OCI-LY1 (cell line): ENCODE data around the gene OSGIN1.

Experiments used
- H2AFZ ChIP-seq: fragments of 200-600 bp; sonication (generic), shearing (Covaris generic); 2 replicates; pipeline ENCODE4 v1.6.0; 2014; ENCODE audit warnings: antibody characterized with exemption, mild to moderate bottlenecking, low read length
- H3F3A ChIP-seq: fragments of 200-600 bp; sonication (generic), shearing (Covaris generic); 2 replicates; pipeline ENCODE4 v1.6.0; 2014; ENCODE audit warnings: mild to moderate bottlenecking, antibody characterized with exemption, low read length, moderate library complexity; ENCODE audit not compliant: insufficient read depth
- H3K27ac ChIP-seq: fragments of 200-600 bp; sonication (generic); 2 replicates; pipeline ENCODE4 v1.5.1; 2014; ENCODE audit warnings: low read length, mixed run types, mild to moderate bottlenecking, low read depth; ENCODE audit not compliant: poor library complexity, severe bottlenecking
- H3K27me3 ChIP-seq: fragments of 200-600 bp; sonication (generic); 2 replicates; pipeline ENCODE4 v1.6.0; 2014; ENCODE audit warnings: antibody characterized with exemption, mild to moderate bottlenecking, low read length, moderate library complexity; ENCODE audit not compliant: insufficient read depth
- H3K36me3 ChIP-seq: fragments of 200-600 bp; sonication (generic); 2 replicates; pipeline ENCODE4 v1.6.1; 2014; ENCODE audit warnings: mild to moderate bottlenecking, antibody characterized with exemption, low read length, moderate library complexity, mixed read lengths; ENCODE audit not compliant: insufficient read depth
- H3K4me1 ChIP-seq: fragments of 200-600 bp; sonication (generic); 2 replicates; pipeline ENCODE4 v1.5.1; 2014; ENCODE audit warnings: mild to moderate bottlenecking, low read length, moderate library complexity; ENCODE audit not compliant: insufficient read depth, severe bottlenecking
- H3K4me2 ChIP-seq: fragments of 200-600 bp; sonication (generic), shearing (Covaris generic); 2 replicates; pipeline ENCODE4 v1.6.1; 2014; ENCODE audit warnings: low read length
- H3K4me3 ChIP-seq: fragments of 200-600 bp; sonication (generic); 2 replicates; pipeline ENCODE4 v1.5.1; 2014; ENCODE audit warnings: low read length, low read depth, mild to moderate bottlenecking, mixed read lengths; ENCODE audit not compliant: poor library complexity, severe bottlenecking
- H3K79me2 ChIP-seq: fragments of 200-600 bp; shearing (Covaris generic); 2 replicates; pipeline ENCODE4 v1.6.1; 2016; ENCODE audit warnings: mixed run types, low read length, mixed read lengths; ENCODE audit not compliant: insufficient read depth
- H3K9ac ChIP-seq: fragments of 200-600 bp; sonication (generic), shearing (Covaris generic); 2 replicates; pipeline ENCODE4 v1.6.1; 2014; ENCODE audit warnings: mild to moderate bottlenecking, low read length, mixed read lengths
- H3K9me2 ChIP-seq: fragments of 200-600 bp; sonication (generic), shearing (Covaris generic); 2 replicates; pipeline ENCODE4 v1.6.1; 2014; ENCODE audit warnings: low read depth, mild to moderate bottlenecking, low read length, mixed read lengths
- H3K9me3 ChIP-seq: fragments of 200-600 bp; shearing (Covaris generic); 2 replicates; pipeline ENCODE4 v1.6.1; 2014; ENCODE audit warnings: low read length, mixed read lengths
- H4K20me1 ChIP-seq: fragments of 200-600 bp; sonication (generic), shearing (Covaris generic); 2 replicates; pipeline ENCODE4 v1.6.0; 2016; ENCODE audit warnings: mild to moderate bottlenecking, low read length; ENCODE audit not compliant: insufficient read depth
- CTCF ChIP-seq: fragments of 200-600 bp; sonication (generic), shearing (Covaris generic); IDR thresholded peaks from 2 replicates; pipeline ENCODE4 v1.5.1; 2017; ENCODE audit warnings: mild to moderate bottlenecking, antibody characterized with exemption, low read length, moderate library complexity, mixed read lengths
- EZH2 ChIP-seq: fragments of 200-600 bp; sonication (generic), shearing (Covaris generic); IDR thresholded peaks from 2 replicates; pipeline ENCODE4 v1.8.0; 2017; ENCODE audit warnings: borderline replicate concordance, mixed run types, mild to moderate bottlenecking, antibody characterized with exemption, low read length, moderate library complexity, mixed read lengths

OSGIN1 gene

DNA sequence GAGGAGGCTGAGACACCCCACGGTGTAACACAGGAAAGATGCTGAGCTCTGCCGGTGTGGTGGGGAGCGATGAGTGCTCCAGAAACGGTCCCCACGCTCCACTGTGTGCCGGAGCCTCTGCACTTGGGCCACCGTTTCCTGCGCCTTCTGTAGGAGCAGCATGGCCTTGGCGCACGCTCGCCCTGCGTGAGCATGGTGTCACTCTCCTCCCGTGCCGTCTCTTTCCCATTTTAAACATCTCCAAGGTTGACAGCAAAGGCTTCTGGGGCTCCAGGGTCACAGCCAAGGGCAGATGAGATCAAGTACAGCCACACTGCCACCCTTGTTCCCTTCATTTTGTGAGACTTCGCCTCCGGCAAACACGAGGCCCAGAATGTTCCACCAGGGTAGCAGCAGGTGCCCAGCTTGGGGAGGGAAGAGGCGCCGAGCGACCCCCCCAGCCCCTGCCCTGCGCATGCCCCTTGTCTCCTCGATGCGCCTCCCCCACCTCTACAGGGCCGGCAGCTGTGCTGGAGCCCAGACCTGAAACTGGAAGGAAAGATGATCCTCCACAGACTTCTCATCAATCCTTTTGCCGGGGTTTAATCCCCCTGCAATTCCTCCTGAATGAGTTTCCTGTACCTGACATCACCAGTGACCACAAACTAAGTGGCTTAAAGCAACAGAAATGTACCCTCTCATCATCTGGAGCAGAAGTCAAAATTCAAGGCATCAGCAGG is 19.9 kb upstream of the OSGIN1 start:
- H3K9ac ChIP-seq = no peak overlapping the region
- H3K79me2 ChIP-seq = no peaks in the 10 kb centered on the region
- H4K20me1 ChIP-seq = no peaks in the 10 kb centered on the region
- no peaks in the 10 kb centered on the region for H3K36me3 ChIP-seq
- H3K4me2 ChIP-seq = no peak overlapping the region
- no peak overlapping the region for H2AFZ ChIP-seq
- no peak overlapping the region for H3K4me3 ChIP-seq
- no peak overlapping the region for H3K27ac ChIP-seq
- H3K27me3 ChIP-seq = 0 out of 2 replicates have a peak, but pooled peaks cover 3% of the 10 kb centered on the region
- no peak for TF ChIP-seq EZH2
- TF ChIP-seq CTCF = no peak
- no peaks in the 10 kb centered on the region for H3F3A ChIP-seq
- H3K9me3 ChIP-seq = no peaks in the 10 kb centered on the region
- H3K4me1 ChIP-seq = no peaks in the 10 kb centered on the region
- no peaks in the 10 kb centered on the region for H3K9me2 ChIP-seq

DNA sequence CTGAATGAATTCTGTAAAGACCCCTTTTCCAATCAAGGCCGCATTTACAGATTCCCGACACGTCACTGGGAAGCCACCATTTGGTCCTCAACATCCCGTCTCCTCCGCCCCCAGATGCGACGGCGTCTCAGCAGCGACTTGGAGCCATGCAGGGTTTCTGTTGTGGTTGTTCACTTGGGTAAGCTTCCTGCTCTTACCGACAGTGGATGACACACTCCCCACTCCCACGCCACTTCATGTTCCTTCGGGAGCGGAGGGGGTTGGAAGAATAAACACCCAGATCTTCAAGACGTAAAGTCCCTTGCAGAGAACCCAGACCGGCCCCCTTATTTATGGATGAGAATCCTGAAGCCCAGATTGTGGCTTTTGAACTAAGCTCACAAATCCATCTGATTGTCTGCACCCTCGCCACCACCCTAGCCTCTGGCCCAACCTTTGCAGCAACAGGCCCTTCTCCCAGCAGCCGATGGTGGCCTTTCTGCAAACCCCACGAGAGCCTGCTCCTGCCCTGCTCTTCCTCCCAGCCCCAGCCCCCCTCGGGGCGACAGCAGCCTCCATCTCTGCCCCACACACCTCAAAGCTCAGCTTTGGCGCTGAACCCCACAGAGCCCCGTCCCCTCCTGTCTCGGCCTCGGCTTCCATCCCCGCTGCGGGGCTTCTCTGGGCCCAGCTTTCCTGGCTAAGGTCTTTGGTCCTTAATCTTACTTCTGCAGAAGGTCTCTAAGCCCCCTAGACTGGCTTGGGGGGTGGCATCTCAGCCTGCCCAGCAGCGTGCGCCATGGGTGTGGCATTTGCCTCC is 19.0 kb upstream of the OSGIN1 start:
- H3K36me3 ChIP-seq = no peaks in the 10 kb centered on the region
- no peak overlapping the region for H3K4me2 ChIP-seq
- H3K27ac ChIP-seq = no peak overlapping the region
- H3K9me2 ChIP-seq = no peaks in the 10 kb centered on the region
- no peak overlapping the region for H3K4me3 ChIP-seq
- no peaks in the 10 kb centered on the region for H3K79me2 ChIP-seq
- H2AFZ ChIP-seq = no peak overlapping the region
- 0 out of 2 replicates have a peak, but pooled peaks cover 3% of the 10 kb centered on the region for H3K27me3 ChIP-seq
- no peak overlapping the region for H3K9ac ChIP-seq
- no peaks in the 10 kb centered on the region for H3K4me1 ChIP-seq
- no peaks in the 10 kb centered on the region for H4K20me1 ChIP-seq
- H3K9me3 ChIP-seq = no peaks in the 10 kb centered on the region
- no peaks in the 10 kb centered on the region for H3F3A ChIP-seq
- TF ChIP-seq EZH2 (no peak), CTCF (no peak)

DNA sequence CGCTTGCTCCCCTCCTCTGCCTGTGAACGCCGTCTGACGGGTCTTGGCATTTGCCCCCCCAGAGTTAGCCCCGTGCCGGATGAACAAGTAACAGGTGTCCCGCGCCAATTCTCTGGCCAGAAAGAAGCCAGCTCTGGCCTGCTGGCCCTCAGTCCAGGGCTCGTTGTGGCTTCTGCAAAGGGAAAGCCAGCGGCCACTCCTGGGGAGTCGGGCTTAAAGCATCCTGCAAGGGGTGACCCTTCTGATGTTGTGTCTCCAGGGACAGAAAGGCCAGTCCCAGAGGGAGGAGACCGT is 18.4 kb upstream of the OSGIN1 start:
- no peak for TF ChIP-seq CTCF
- no peak for TF ChIP-seq EZH2
- no peaks in the 10 kb centered on the region for H3K79me2 ChIP-seq
- H3K36me3 ChIP-seq = no peaks in the 10 kb centered on the region
- no peaks in the 10 kb centered on the region for H3K4me1 ChIP-seq
- H3K4me3 ChIP-seq = no peak overlapping the region
- no peak overlapping the region for H3K9ac ChIP-seq
- no peak overlapping the region for H3K27ac ChIP-seq
- no peak overlapping the region for H3K4me2 ChIP-seq
- no peaks in the 10 kb centered on the region for H3K9me3 ChIP-seq
- no peaks in the 10 kb centered on the region for H4K20me1 ChIP-seq
- no peaks in the 10 kb centered on the region for H3K9me2 ChIP-seq
- H2AFZ ChIP-seq = no peak overlapping the region
- H3K27me3 ChIP-seq = 0 out of 2 replicates have a peak, but pooled peaks cover 3% of the 10 kb centered on the region
- H3F3A ChIP-seq = no peaks in the 10 kb centered on the region
